ENCODE data around the gene SULF2.
"Not testable (repeated sequence)": the region's sequence is repeated elsewhere in the genome, so short reads cannot be mapped to it uniquely, and the experiment has no call there.

GRCh38 chr20:47826716-47827115, 41.4 kb upstream of the SULF2 start:
- TF ChIP-seq ARNT (IDR thresholded peaks at IDR 0.05); SP1 (IDR thresholded peaks at IDR 0.05); SUZ12 (IDR thresholded peaks at IDR 0.05); HDGF (IDR thresholded peaks at IDR 0.05; ENCODE audit: borderline replicate concordance); TARDBP (IDR thresholded peaks at IDR 0.05); ELF4 (IDR thresholded peaks at IDR 0.05); L3MBTL2 (conservative IDR thresholded peaks at IDR 0.05); FOXM1 (IDR thresholded peaks at IDR 0.05; ENCODE audit: borderline replicate concordance); FOXA1 (IDR thresholded peaks at IDR 0.05); FOXK2 (IDR thresholded peaks at IDR 0.05); PKNOX1 (IDR thresholded peaks at IDR 0.05); CTBP1 (IDR thresholded peaks at IDR 0.05; ENCODE audit: borderline replicate concordance); ZNF384 (IDR thresholded peaks at IDR 0.05): not testable (repeated sequence)
